Ishikawa (cell line): ENCODE data around the gene TPRG1.

Experiments
- CEBPB ChIP-seq: IDR thresholded peaks from 2 replicates; pipeline ENCODE4 v1.6.1; 2012
- RAD21 ChIP-seq: IDR thresholded peaks from 2 replicates; pipeline ENCODE4 v1.6.1; 2012; ENCODE audit warnings: low read depth
- YY1 ChIP-seq: IDR thresholded peaks from 2 replicates; pipeline ENCODE4 v1.6.1; 2012; ENCODE audit warnings: low read depth
- TF ChIP-seq, protein P1 (sequence below): IDR thresholded peaks from 2 replicates; pipeline ENCODE4 v1.6.1; 2012
- TF ChIP-seq, protein P2 (sequence below): IDR thresholded peaks from 2 replicates; pipeline ENCODE4 v1.6.1; 2012

DNA sequence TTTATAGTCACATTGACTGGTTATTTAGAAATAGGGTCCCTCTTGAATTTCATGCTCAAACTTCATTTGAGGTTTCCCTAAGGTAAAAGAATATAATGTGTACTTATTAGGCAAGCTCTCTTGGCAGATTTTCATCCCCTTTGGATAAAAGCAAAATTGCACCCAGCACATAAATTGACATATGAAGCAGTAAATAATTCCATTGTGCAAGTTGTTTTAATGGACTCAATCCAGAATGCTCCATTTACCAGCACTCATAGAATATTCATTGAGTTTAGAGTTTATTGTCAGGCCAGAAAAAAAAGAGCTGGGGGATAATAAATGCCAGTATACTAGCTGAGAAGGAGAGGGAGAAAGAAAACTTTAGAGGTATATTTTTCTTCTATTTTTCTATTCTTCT, 136.8 kb downstream of the TPRG1 start:
- TF ChIP-seq YY1 (no peak), RAD21 (no peak), CEBPB (peak; percentile 73)
- TF ChIP-seq, protein P1, sequence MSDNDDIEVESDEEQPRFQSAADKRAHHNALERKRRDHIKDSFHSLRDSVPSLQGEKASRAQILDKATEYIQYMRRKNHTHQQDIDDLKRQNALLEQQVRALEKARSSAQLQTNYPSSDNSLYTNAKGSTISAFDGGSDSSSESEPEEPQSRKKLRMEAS, result no peak
- TF ChIP-seq, protein P2, sequence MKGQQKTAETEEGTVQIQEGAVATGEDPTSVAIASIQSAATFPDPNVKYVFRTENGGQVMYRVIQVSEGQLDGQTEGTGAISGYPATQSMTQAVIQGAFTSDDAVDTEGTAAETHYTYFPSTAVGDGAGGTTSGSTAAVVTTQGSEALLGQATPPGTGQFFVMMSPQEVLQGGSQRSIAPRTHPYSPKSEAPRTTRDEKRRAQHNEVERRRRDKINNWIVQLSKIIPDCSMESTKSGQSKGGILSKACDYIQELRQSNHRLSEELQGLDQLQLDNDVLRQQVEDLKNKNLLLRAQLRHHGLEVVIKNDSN, result no peak
